Panc1 (cell line): ENCODE measurements around the gene ZNF334. TPM values are rescaled to one million over a fixed set of nuclear protein-coding genes. Genes with fewer than 3 reads are reported as not detected.

ENCODE experiments used
- ATAC-seq: fragments of 200-7000 bp; cut with Tn5 transposase; 2 replicates; pipeline ENCODE4 v1.9.1; 2020; ENCODE audit warnings: mild to moderate bottlenecking, moderate library complexity
- BruUV-seq: library from RNA; stranded (reverse); fragments of 400-500 nt; replicated peaks from 2 replicates; lab custom pipeline; 2021; lab: Mats Ljungman, UMichigan
- CTCF ChIA-PET: fragments of 300-600 bp; sonication (Branson Sonifier 250); formaldehyde crosslinking; loops from one replicate; lab custom pipeline; 2022; ENCODE audit warnings: antibody characterized with exemption; lab: Charles Lee
- POLR2A ChIA-PET: fragments of 300-600 bp; sonication (Branson Sonifier 250); formaldehyde crosslinking; loops from one replicate; lab custom pipeline; 2022; ENCODE audit warnings: antibody characterized with exemption; lab: Charles Lee
- DNase-seq: peaks from one replicate; pipeline ENCODE4 v3.0.0-alpha.2; 2010; ENCODE audit warnings: low read depth, low spot score
- H3K27ac ChIP-seq: 2 replicates; pipeline ENCODE4 v1.5.1; 2011; ENCODE audit warnings: mild to moderate bottlenecking, low read length, inconsistent platforms
- H3K27me3 ChIP-seq: fragments of 200-500 bp; sonication (Bioruptor generic); 2 replicates; pipeline ENCODE4 v1.6.0; 2014; ENCODE audit warnings: low read length, inconsistent platforms; ENCODE audit not compliant: control insufficient read depth, insufficient read depth
- H3K36me3 ChIP-seq: fragments of 200-500 bp; sonication (Bioruptor generic); 2 replicates; pipeline ENCODE4 v1.5.1; 2014; ENCODE audit warnings: inconsistent platforms, mild to moderate bottlenecking, low read length, moderate library complexity; ENCODE audit not compliant: control insufficient read depth, insufficient read depth
- H3K4me1 ChIP-seq: 2 replicates; pipeline ENCODE4 v1.5.1; 2011; ENCODE audit warnings: inconsistent platforms, mild to moderate bottlenecking, low read length, moderate library complexity; ENCODE audit not compliant: control insufficient read depth, insufficient read depth
- H3K4me3 ChIP-seq, 2 experiments: 2 replicates each; pipeline ENCODE4 v1.5.1; 2011 to 2012; ENCODE audit warnings: low read depth in 2 of 2, low read length in 2 of 2, mild to moderate bottlenecking in 2 of 2, inconsistent platforms in 1 of 2, moderate library complexity in 1 of 2
- H3K9me3 ChIP-seq: fragments of 200-500 bp; sonication (Bioruptor generic); 2 replicates; pipeline ENCODE4 v1.5.1; 2014; ENCODE audit warnings: low read depth, mild to moderate bottlenecking, inconsistent platforms, low read length, moderate library complexity; ENCODE audit not compliant: control insufficient read depth, insufficient read depth
- CTCF ChIP-seq: fragments of 450-650 bp; IDR thresholded peaks from 2 replicates; pipeline ENCODE4 v1.5.1; 2017; ENCODE audit warnings: mild to moderate bottlenecking
- POLR2AphosphoS5 ChIP-seq: IDR thresholded peaks from 2 replicates; pipeline ENCODE4 v1.6.1; 2012; ENCODE audit warnings: mild to moderate bottlenecking, low read depth, low read length, moderate library complexity
- REST ChIP-seq, 2 experiments: IDR thresholded peaks; 2 replicates each; pipeline ENCODE4 v1.6.1; 2011 to 2012; ENCODE audit warnings: low read depth in 2 of 2, control low read depth in 1 of 2, low read length in 1 of 2, mild to moderate bottlenecking in 1 of 2, moderate library complexity in 1 of 2; ENCODE audit not compliant: insufficient read depth in 1 of 2
- SIN3A ChIP-seq: IDR thresholded peaks from 2 replicates; pipeline ENCODE4 v1.6.1; 2012; ENCODE audit warnings: low read depth, mild to moderate bottlenecking, low read length, moderate library complexity, borderline replicate concordance; ENCODE audit not compliant: insufficient read depth
- TCF7L2 ChIP-seq: IDR thresholded peaks from 2 replicates; pipeline ENCODE4 v1.6.1; 2011; ENCODE audit warnings: mild to moderate bottlenecking, low read depth, low read length, inconsistent platforms
- in situ Hi-C: cut with HindIII; loops from 2 replicates; pipeline ENCODE4 v1.10.0; 2016; ENCODE audit warnings: low sequenced_read_pairs, low pct_unique_long_range_greater_than_20kb
- intact Hi-C: fragments of 100-400 bp; cut with micrococcal nuclease; formaldehyde crosslinking; loops from one replicate; pipeline ENCODE4 v1.10.0; 2022; ENCODE audit not compliant: unreplicated experiment
- total RNA-seq: library from RNA; stranded (reverse); gene quantifications from one replicate; pipeline ENCODE4 v1.2.1, GENCODE V29; 2021; ENCODE audit not compliant: unreplicated experiment

Gene ZNF334
- total RNA-seq, 1 experiment from 2014 or later = 0.28 TPM

GRCh38 chr20:46461808-46462207 is 51.6 kb downstream of the ZNF334 start:
- in situ Hi-C loops (no loop called here), intact Hi-C loops (no loop called here)
- H3K4me1 ChIP-seq = no peaks in the 10 kb centered on the region
- H3K9me3 ChIP-seq = peaks cover 3% of the 10 kb centered on the region; the same call in 1 of the 2 replicates
- no peak for TF ChIP-seq SIN3A
- TF ChIP-seq REST (IDR thresholded peaks at IDR 0.05; ENCODE audit: insufficient read depth in 1 of 2, low read depth in 2 of 2, low read length in 1 of 2) = no peak
- no peak for TF ChIP-seq POLR2AphosphoS5
- TF ChIP-seq TCF7L2 = no peak
- no peak for TF ChIP-seq CTCF
- no TSS peak for BruUV-seq
- no peak overlapping the region for H3K27ac ChIP-seq
- no peaks in the 10 kb centered on the region for H3K36me3 ChIP-seq
- DNase-seq (no peak), ATAC-seq (no peak)
- H3K4me3 ChIP-seq = no peak overlapping the region
- CTCF ChIA-PET = no interaction called here
- POLR2A ChIA-PET = interaction anchor here (0.6 kb wide), 1 partner anchor 37 kb away, joined by 6 read pairs; no protein-coding TSS in a partner anchor
- H3K27me3 ChIP-seq = no peaks in the 10 kb centered on the region

GRCh38 chr20:46458866-46459750 is 54.3 kb downstream of the ZNF334 start:
- TF ChIP-seq REST (IDR thresholded peaks at IDR 0.05; ENCODE audit: insufficient read depth in 1 of 2, low read depth in 2 of 2, low read length in 1 of 2) = no peak
- TF ChIP-seq CTCF = no peak
- no peak for TF ChIP-seq SIN3A
- no peak for TF ChIP-seq TCF7L2
- TF ChIP-seq POLR2AphosphoS5 = no peak
- ChIA-PET CTCF (no interaction called here), POLR2A (no interaction called here)
- DNase-seq (no peak), ATAC-seq (no peak)
- Histone ChIP-seq H3K4me3 (peak overlapping the region in 1 of 2 experiments; percentile 23; a peak in 3 of 4 replicates), H3K27me3 (no peaks in the 10 kb centered on the region), H3K9me3 (peaks cover 6% of the 10 kb centered on the region; the same call in 1 of the 2 replicates), H3K27ac (no peak overlapping the region), H3K36me3 (no peaks in the 10 kb centered on the region), H3K4me1 (no peaks in the 10 kb centered on the region)
- BruUV-seq = no TSS peak
- intact Hi-C loops (no loop called here), in situ Hi-C loops (no loop called here)
